T-cell (primary cell): ENCODE results near the gene MACROH2A2. TPM values are rescaled to one million over a fixed set of nuclear protein-coding genes. Genes with fewer than 3 reads are reported as not detected.
A peak's percentile ranks its signal among the peaks of the same experiment; 100 is the strongest.
"Not testable (repeated sequence)": the region's sequence is repeated elsewhere in the genome, so short reads cannot be mapped to it uniquely, and the experiment has no call there.

Source experiments
- ATAC-seq, 4 experiments: fragments of 200-7000 bp in 3 of 4; fragments of 150-1000 bp in 1 of 4; cut with Tn5 transposase; replicated peaks in 1 of 4; 1 replicate in 3 of 4; 2 replicates in 1 of 4; pipeline ENCODE4 v1.10.0; 2021; ENCODE audit warnings: moderate library complexity in 3 of 4, mild to moderate bottlenecking in 2 of 4, moderate number of reproducible peaks in 1 of 4
- CTCF ChIA-PET, 2 donors: fragments of 300-600 bp; sonication (Branson Sonifier 250); formaldehyde crosslinking; loops; one replicate each; lab custom pipeline; 2022; ENCODE audit warnings: antibody characterized with exemption in 2 of 2; lab: Charles Lee
- POLR2A ChIA-PET, 2 donors: fragments of 300-600 bp; sonication (Branson Sonifier 250); formaldehyde crosslinking; loops; one replicate each; lab custom pipeline; 2022; ENCODE audit warnings: antibody characterized with exemption in 2 of 2; lab: Charles Lee
- DNase-seq, 35 experiments: peaks; one replicate each; pipeline versions ENCODE4 v3.0.0 to v3.0.0-alpha.2; 2013 to 2023
- H3K27ac ChIP-seq: one replicate; pipeline ENCODE4 v1.5.1; 2013; ENCODE audit warnings: low read length
- H3K27me3 ChIP-seq, 2 experiments: replicated peaks in 1 of 2; 1 replicate in 1 of 2; 2 replicates in 1 of 2; pipeline versions ENCODE4 v1.6.1 to v1.7.0; 2013; ENCODE audit warnings: low read length in 1 of 2, mixed read lengths in 1 of 2; ENCODE audit not compliant: control insufficient read depth in 2 of 2, insufficient read depth in 2 of 2; ENCODE audit errors: extremely low read depth in 1 of 2
- H3K36me3 ChIP-seq, 2 donors: 1 replicate in 1 of 2; 2 replicates in 1 of 2; pipeline versions ENCODE4 v1.6.1 to v1.7.0; 2013; ENCODE audit warnings: low read length in 1 of 2; ENCODE audit not compliant: control insufficient read depth in 2 of 2, insufficient read depth in 1 of 2; ENCODE audit errors: extremely low read depth in 1 of 2
- H3K4me1 ChIP-seq, 2 experiments: 1 replicate in 1 of 2; 2 replicates in 1 of 2; pipeline versions ENCODE4 v1.6.1 to v1.7.0; 2013; ENCODE audit warnings: low read length in 2 of 2, mixed read lengths in 1 of 2; ENCODE audit not compliant: insufficient read depth in 2 of 2, control insufficient read depth in 1 of 2; ENCODE audit errors: extremely low read depth in 1 of 2
- H3K4me3 ChIP-seq, 2 donors: 1 replicate in 1 of 2; 2 replicates in 1 of 2; pipeline versions ENCODE4 v1.5.1 to v1.7.0; 2013; ENCODE audit warnings: mild to moderate bottlenecking in 2 of 2, low read length in 1 of 2, moderate library complexity in 1 of 2; ENCODE audit not compliant: control insufficient read depth in 1 of 2; ENCODE audit errors: extremely low read depth in 1 of 2
- H3K9me3 ChIP-seq: 2 replicates; pipeline ENCODE4 v1.7.0; 2013
- H3K27ac Mint-ChIP-seq, 2 donors: one replicate each; pipeline ENCODE4 v1.8.0; 2020 to 2021; ENCODE audit warnings: mild to moderate bottlenecking in 2 of 2, mixed read lengths in 2 of 2
- H3K27me3 Mint-ChIP-seq, 2 donors: one replicate each; pipeline ENCODE4 v1.8.0; 2021 to 2022; ENCODE audit warnings: mixed read lengths in 2 of 2
- H3K36me3 Mint-ChIP-seq: one replicate; pipeline ENCODE4 v1.8.0; 2021; ENCODE audit warnings: mixed read lengths
- H3K4me1 Mint-ChIP-seq, 3 donors: one replicate each; pipeline ENCODE4 v1.8.0; 2020 to 2022; ENCODE audit warnings: mixed read lengths in 3 of 3, mild to moderate bottlenecking in 1 of 3
- H3K4me3 Mint-ChIP-seq, 3 donors: one replicate each; pipeline ENCODE4 v1.8.0; 2020 to 2022; ENCODE audit warnings: mild to moderate bottlenecking in 3 of 3, mixed read lengths in 3 of 3, moderate library complexity in 3 of 3
- H3K9me3 Mint-ChIP-seq, 3 donors: one replicate each; pipeline ENCODE4 v1.8.0; 2020 to 2022; ENCODE audit warnings: mixed read lengths in 3 of 3
- WGBS: methylation state at CpG from one replicate; pipeline ENCODE4 v1.1.5; 2013; ENCODE audit warnings: missing lambda C conversion rate; ENCODE audit not compliant: insufficient coverage; 5-methylcytosine and 5-hydroxymethylcytosine counted together
- total RNA-seq, 35 experiments: library from RNA in 6 of 35; stranded (reverse) in 6 of 35; fragments of 120-200 nt in 1 of 35; gene quantifications; one replicate each; pipeline versions ENCODE4 v1.2.1 to v1.2.4 and lab custom pipeline; 2013 to 2026

MACROH2A2 gene
- total RNA-seq, 5 donors from 2014 or later (not counting 1 experiment from before 2014, with no cell fraction given) = 3.1 to 4.7 (median 3.8) TPM

GRCh38 chr10:70158113-70158512, 105.5 kb downstream of the MACROH2A2 start:
- Histone ChIP-seq H3K36me3 (peaks cover 2 to 76% of the 10 kb centered on the region in 2 donors), H3K27ac (no peak overlapping the region), H3K9me3 (no peaks in the 10 kb centered on the region), H3K4me1 (peaks cover 10 to 15% of the 10 kb centered on the region in 2 experiments), H3K4me3 (no peak overlapping the region), H3K27me3 (no peaks in the 10 kb centered on the region)
- ChIA-PET CTCF (interaction anchor here in 1 of 2 donors (4.7 kb wide), 1 partner anchor 12 kb away, joined by 30 read pairs; the partner anchor contains the start of gene TYSND1), POLR2A (interaction anchor here in 1 of 2 donors (0.5 to 0.6 kb wide), 2 partner anchors 58 to 1113 kb away, joined by 3 to 7 read pairs; no protein-coding TSS in a partner anchor)
- DNase-seq (no peak), ATAC-seq (no peak)
- 94% methylated on average over 2 of the region's 2 CpGs for WGBS
- Mint-ChIP-seq H3K9me3 (no peaks in the 10 kb centered on the region), H3K27me3 (no peaks in the 10 kb centered on the region), H3K27ac (no peak overlapping the region), H3K4me1 (peaks cover 42 to 56% (median 44%) of the 10 kb centered on the region in 3 donors), H3K36me3 (peaks cover 58% of the 10 kb centered on the region), H3K4me3 (no peak overlapping the region)

- H3K27me3 ChIP-seq, H3K9me3 Mint-ChIP-seq, H3K27me3 Mint-ChIP-seq, H3K9me3 ChIP-seq, H3K4me3 Mint-ChIP-seq, DNase-seq, H3K4me3 ChIP-seq, ATAC-seq, H3K27ac ChIP-seq: not testable (repeated sequence)
- 60% methylated on average over 1 of the region's 3 CpGs for WGBS
- Mint-ChIP-seq H3K4me1 (peaks cover 55 to 69% (median 56%) of the 10 kb centered on the region in 3 donors), H3K27ac (peak overlapping the region in 1 of 2 donors; percentile 11), H3K36me3 (peaks cover 58% of the 10 kb centered on the region)
- peaks cover 21 to 23% of the 10 kb centered on the region in 2 experiments for H3K4me1 ChIP-seq
- POLR2A ChIA-PET = interaction anchor here (0.6 kb wide), 2 partner anchors 11 to 12 kb away, joined by 3 to 15 read pairs; partner anchors contain the start of gene SAR1A (in 1 of the 2)
- CTCF ChIA-PET = interaction anchor here in 1 of 2 donors (1.1 to 4.7 kb wide), 2 partner anchors 10 to 14 kb away, joined by 6 to 30 read pairs; partner anchors contain the start of gene TYSND1
- H3K36me3 ChIP-seq = peaks cover 0 to 63% of the 10 kb centered on the region in 2 donors
Observed at GRCh38 chr10:70159366-70159765, 106.7 kb downstream of the MACROH2A2 start.

- Mint-ChIP-seq H3K4me1 (peaks cover 59 to 68% (median 65%) of the 10 kb centered on the region in 3 donors), H3K9me3 (no peaks in the 10 kb centered on the region), H3K27me3 (no peaks in the 10 kb centered on the region), H3K36me3 (peaks cover 51% of the 10 kb centered on the region), H3K4me3 (no peak overlapping the region), H3K27ac (peak overlapping the region; percentile 52 to 77)
- H3K36me3 ChIP-seq = peaks cover 0 to 55% of the 10 kb centered on the region in 2 donors
- DNase-seq (no peak), ATAC-seq (no peak)
- POLR2A ChIA-PET = no interaction called here
- peaks cover 25 to 33% of the 10 kb centered on the region in 2 experiments for H3K4me1 ChIP-seq
- WGBS = no CpG with 5 or more reads among the region's 1 CpG
- CTCF ChIA-PET = interaction anchor here (0.7 to 1.6 kb wide), 3 partner anchors 9 to 45 kb away, joined by 3 to 13 read pairs (median 5); partner anchors contain the start of genes SAR1A (in 1 of the 2) and TYSND1 (in 1 of the 2)
- no peak overlapping the region for H3K27ac ChIP-seq
- no peaks in the 10 kb centered on the region for H3K9me3 ChIP-seq
- H3K4me3 ChIP-seq = no peak overlapping the region
- no peaks in the 10 kb centered on the region for H3K27me3 ChIP-seq
Observed at GRCh38 chr10:70160798-70161197, 108.2 kb downstream of the MACROH2A2 start.

Other genes starting within 250 kb of the MACROH2A2 start
- 1 to 10 TPM; 3.2 to 5.8 (median 5.1) TPM for gene AIFM2, start 80.0 kb downstream of the MACROH2A2 start, total RNA-seq
- 10 to 100 TPM; 18.3 to 41.0 (median 38.7) TPM for gene TYSND1, start 93.9 kb downstream of the MACROH2A2 start, total RNA-seq
- gene SAR1A, start 117.7 kb downstream of the MACROH2A2 start, total RNA-seq = 100 to 1,000 TPM in 2 of 5 donors, 10 to 100 TPM in 3; 64.0 to 132 (median 82.3) TPM
- gene PPA1, start 180.6 kb downstream of the MACROH2A2 start, total RNA-seq = 10 to 100 TPM; 56.7 to 78.4 (median 64.4) TPM
- not detected for gene NPFFR1, start 231.2 kb downstream of the MACROH2A2 start, total RNA-seq